C4-2B (cell line): Measurements from ENCODE around the gene CXADR.

Experiments used
- CTCF ChIP-seq: fragments of 450-650 bp; conservative IDR thresholded peaks from 2 replicates; pipeline ENCODE4 v1.5.1; 2017; ENCODE audit warnings: mild to moderate bottlenecking
- ZFX ChIP-seq: fragments of 450-650 bp; IDR thresholded peaks from 2 replicates; pipeline ENCODE4 v1.6.1; 2017

- no peak for TF ChIP-seq ZFX
- no peak for TF ChIP-seq CTCF
These were observed 19.4 kb downstream of the CXADR start for GRCh38 chr21:17532292-17532691.
